HG03457 (cell line): ENCODE data around the gene LONP2.
"Not testable (repeated sequence)": the region's sequence is repeated elsewhere in the genome, so short reads cannot be mapped to it uniquely, and the experiment has no call there.

Source experiments
- ATAC-seq: cut with Tn5 transposase; IDR thresholded peaks from one replicate; pipeline ENCODE4 v1.9.1; 2021; ENCODE audit warnings: moderate number of reproducible peaks; ENCODE audit not compliant: unreplicated experiment

The LONP2 gene

DNA sequence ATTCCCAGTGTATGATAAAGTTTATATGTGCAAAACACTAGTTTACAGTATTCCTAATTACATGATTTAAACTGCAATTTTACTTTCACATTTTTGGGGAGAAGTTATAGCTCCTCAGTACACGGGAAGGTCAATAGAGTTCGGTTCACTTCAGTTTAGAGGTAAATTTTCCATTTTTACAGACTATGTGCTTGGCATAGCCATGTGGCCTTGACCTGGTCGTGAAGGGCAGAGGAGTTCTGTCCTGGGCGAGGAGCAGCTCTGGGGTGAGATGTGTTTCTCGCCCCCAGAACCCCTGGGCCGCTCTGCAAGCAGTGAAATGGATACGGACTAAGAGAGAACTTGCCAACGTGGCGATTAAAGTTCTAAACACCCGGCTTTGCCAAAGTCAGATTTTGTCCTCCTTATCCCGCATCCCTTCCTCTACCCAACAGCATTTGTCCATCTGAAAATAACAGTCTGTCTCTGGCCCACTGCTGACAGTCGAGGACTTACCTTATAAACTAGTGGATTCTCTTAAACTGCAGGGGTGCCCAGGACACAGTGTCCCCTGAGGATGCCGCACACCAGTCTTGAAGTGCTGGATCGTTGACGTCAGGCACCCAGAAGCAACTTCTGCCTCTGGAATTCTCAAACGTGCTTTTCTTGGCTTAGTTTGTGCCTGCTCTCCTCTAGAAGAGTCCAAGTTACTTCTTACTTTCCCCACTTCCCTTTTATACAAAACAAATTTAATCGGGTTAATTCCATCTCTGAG, 142.6 kb downstream of the LONP2 start:
- ATAC-seq = no peak

DNA sequence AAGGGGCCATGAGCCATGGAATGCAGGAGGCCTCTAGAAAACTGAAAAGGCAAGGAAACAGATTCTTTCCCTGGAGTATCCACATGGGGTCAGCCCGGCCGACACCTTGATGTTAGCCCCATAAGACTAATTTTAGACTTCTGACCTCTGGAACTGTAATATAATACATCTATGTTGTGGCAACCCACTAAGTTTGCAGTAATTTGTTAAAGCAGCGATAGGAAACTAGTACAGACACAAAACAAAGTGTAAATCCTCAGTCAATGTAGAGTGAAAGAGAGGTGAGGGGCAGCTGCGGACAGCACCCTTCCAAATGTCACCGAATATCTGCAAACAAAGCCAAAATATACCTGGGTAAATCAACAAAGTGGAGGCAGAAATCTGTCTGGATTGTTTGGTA, 148.3 kb downstream of the LONP2 start:
- no peak for ATAC-seq

DNA sequence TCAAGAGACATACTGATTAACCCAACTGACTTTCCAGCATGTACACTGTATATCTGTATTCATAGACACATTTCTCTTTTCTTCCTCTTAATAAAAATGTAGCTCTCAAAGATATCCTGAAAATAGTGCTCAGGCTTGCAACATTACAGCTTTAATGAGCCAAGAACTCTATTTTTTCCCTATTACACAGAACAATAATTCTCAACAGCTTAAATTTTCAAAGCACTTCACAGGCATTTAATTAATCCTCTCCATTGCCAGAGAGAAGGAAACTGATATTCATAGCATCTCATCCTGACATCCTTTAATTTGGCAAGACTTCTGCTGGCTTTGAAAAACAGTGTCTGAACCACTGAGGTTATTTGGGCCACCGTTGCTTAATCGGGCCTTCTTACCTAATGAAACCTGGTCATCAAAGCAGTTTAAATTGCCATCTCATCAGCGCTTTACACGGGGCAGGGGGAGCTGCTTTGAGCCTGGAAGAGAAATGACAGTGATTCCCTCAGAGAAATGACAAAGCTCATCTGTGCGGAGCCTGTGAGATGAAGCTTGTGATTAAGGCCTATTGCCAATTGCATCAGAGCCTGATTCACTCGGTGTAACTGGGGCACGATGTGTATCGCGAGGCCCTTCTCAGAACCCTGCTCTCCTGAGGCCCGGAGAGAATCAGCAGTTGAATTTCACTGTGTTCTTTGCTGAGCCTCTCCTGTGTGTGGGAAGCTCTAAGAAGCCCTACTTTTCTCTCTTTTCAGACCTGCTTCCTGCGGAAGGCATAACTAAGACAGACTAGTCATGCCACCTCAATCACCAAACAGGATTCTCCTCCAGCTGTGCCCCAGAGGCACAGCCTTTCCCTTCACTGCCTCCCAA, 149.6 kb downstream of the LONP2 start:
- no peak for ATAC-seq

DNA sequence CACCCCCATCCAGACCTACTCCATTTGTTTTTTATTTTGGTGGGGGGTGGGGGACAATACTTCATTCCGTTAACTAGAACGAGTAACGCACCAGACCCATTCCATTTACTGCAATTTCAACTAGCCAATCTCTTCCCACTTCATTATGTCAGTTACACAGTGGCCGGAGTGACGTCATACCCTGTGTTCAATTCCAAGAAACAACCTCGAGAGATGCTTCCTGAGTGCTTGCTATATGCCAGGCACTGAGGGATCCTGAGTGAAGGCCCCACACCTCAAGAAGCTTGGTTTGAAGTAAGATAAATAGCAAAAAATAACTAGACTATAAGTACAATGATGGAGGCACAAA, 150.2 kb downstream of the LONP2 start:
- no peak for ATAC-seq

DNA sequence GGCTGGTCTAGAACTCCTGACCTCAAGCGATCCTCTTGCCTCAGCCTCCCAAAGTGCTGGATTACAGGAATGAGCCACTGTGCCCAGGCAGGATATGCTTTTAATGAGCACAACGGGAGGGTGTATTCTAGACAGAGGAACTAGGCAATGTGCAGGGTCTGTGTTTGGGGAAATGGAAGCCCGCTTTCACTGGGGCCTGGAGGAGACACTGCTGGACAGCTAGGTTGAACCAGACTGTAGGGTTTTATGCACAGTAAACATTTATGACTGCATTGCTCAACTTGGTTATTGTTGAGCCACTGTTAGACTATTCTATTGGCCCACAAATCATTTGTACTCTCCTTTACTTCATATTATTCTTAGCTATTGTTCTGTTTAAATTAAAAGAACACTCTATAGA, 151.3 kb downstream of the LONP2 start:
- ATAC-seq = no peak

DNA sequence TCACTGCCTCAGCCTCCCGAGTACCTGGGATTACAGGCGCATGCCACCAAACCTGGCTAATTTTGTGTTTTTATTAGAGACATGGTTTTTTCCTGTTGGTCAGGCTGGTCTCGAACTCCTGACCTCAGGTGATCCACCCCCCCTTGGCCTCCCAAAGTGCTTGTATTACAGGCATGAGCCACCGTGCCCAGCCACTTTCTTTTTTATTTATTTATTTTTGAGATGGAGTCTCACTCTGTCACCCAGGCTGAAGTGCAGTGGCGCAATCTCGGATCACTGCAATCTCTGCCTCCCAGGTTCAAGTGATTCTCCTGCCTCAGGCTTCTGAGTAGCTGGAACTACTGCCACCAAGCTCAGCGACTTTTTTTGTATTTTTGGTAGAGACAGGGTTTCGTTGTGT, 158.4 kb downstream of the LONP2 start:
- ATAC-seq = not testable (repeated sequence)

DNA sequence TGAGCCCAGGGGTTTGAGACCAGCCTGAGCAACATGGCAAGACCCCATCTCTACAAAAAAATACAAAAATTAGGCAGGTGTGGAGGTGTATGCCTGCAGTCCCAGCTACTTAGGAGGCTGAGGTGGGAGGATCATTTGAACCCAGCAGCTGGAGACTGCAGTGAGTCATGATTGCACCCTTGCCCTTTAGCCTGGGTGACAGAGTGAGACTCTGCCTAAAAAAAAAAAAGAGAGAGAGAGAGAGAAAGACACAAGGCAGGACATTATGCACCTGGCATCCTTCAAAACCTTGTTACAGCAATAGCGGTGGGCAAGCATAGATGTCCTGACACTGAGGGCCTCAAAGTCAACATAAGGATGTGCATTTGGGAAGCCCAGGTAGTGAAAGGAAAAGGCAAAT, 161.1 kb downstream of the LONP2 start:
- no peak for ATAC-seq

DNA sequence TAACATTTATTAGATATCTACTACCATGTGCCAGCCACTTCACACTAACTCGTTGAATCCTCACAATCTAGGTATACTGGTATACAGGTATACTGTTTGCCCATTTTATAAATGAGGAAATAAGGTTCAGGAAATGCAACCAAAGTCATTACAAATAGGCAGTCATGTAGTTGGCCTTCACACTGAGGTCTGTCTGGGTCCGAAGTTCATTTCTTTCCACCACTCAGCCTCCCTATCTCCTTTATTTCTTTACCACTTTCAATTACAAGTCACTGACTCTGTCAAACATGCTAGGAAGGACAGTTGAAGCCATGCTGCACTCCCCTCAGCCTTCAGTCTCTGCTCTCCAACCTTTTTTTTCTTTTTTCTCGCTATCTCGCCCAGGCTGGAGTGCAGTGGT, 161.8 kb downstream of the LONP2 start:
- no peak for ATAC-seq
